ENCODE measurements around the gene ADAMTS9. TPM values are rescaled to one million over a fixed set of nuclear protein-coding genes. Genes with fewer than 3 reads are reported as not detected.

Gene ADAMTS9
- total and polyA plus RNA-seq, 10 of the 15 experiments (the other 5 are each of a cell fraction or from before 2014, with no cell fraction given) = 0.08 TPM; not detected in 9

DNA sequence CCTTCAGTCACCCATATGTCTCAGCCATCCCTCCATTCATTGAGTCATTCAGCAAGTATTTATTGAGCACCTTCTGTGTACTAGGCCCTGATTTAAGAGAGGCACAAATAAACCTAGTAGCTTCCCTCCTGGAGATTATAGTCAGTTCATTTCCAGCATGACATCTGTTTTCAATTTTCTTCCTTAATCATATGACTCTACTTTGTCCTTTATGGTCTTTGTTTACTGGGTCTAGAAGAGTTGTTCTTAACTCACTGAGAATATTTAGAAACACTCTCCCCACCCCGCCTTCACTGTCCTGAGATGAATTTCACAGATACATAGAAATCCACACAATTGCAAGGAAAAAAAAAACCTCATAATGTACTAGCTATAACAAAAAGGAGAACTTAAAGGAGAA lies 44.8 kb upstream of the ADAMTS9 start:
- TF ChIP-seq, protein P1, sequence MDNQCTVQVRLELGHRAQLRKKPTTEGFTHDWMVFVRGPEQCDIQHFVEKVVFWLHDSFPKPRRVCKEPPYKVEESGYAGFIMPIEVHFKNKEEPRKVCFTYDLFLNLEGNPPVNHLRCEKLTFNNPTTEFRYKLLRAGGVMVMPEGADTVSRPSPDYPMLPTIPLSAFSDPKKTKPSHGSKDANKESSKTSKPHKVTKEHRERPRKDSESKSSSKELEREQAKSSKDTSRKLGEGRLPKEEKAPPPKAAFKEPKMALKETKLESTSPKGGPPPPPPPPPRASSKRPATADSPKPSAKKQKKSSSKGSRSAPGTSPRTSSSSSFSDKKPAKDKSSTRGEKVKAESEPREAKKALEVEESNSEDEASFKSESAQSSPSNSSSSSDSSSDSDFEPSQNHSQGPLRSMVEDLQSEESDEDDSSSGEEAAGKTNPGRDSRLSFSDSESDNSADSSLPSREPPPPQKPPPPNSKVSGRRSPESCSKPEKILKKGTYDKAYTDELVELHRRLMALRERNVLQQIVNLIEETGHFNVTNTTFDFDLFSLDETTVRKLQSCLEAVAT (IDR thresholded peaks at IDR 0.05) = no peak
- TF ChIP-seq CHD1 (IDR thresholded peaks at IDR 0.05; ENCODE audit: low read depth, low read length) = no peak
- TF ChIP-seq NR2C1 (IDR thresholded peaks at IDR 0.05) = no peak
- no peak for TF ChIP-seq IKZF1 (conservative IDR thresholded peaks at IDR 0.05)
- TF ChIP-seq POLR2A (IDR thresholded peaks at IDR 0.05; ENCODE audit: low read depth, low read length) = no peak
- no peak for TF ChIP-seq POLR2AphosphoS2 (IDR thresholded peaks at IDR 0.05; ENCODE audit: low read depth, low read length)
- TF ChIP-seq, protein P2, sequence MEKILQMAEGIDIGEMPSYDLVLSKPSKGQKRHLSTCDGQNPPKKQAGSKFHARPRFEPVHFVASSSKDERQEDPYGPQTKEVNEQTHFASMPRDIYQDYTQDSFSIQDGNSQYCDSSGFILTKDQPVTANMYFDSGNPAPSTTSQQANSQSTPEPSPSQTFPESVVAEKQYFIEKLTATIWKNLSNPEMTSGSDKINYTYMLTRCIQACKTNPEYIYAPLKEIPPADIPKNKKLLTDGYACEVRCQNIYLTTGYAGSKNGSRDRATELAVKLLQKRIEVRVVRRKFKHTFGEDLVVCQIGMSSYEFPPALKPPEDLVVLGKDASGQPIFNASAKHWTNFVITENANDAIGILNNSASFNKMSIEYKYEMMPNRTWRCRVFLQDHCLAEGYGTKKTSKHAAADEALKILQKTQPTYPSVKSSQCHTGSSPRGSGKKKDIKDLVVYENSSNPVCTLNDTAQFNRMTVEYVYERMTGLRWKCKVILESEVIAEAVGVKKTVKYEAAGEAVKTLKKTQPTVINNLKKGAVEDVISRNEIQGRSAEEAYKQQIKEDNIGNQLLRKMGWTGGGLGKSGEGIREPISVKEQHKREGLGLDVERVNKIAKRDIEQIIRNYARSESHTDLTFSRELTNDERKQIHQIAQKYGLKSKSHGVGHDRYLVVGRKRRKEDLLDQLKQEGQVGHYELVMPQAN (conservative IDR thresholded peaks at IDR 0.05) = no peak
- TF ChIP-seq MEF2B (IDR thresholded peaks at IDR 0.05; ENCODE audit: partially characterized antibody, poor library complexity, severe bottlenecking) = no peak
- no peak for TF ChIP-seq NFYB (IDR thresholded peaks at IDR 0.05; ENCODE audit: insufficient read depth, low read depth, low read length)
- TF ChIP-seq, protein P3, sequence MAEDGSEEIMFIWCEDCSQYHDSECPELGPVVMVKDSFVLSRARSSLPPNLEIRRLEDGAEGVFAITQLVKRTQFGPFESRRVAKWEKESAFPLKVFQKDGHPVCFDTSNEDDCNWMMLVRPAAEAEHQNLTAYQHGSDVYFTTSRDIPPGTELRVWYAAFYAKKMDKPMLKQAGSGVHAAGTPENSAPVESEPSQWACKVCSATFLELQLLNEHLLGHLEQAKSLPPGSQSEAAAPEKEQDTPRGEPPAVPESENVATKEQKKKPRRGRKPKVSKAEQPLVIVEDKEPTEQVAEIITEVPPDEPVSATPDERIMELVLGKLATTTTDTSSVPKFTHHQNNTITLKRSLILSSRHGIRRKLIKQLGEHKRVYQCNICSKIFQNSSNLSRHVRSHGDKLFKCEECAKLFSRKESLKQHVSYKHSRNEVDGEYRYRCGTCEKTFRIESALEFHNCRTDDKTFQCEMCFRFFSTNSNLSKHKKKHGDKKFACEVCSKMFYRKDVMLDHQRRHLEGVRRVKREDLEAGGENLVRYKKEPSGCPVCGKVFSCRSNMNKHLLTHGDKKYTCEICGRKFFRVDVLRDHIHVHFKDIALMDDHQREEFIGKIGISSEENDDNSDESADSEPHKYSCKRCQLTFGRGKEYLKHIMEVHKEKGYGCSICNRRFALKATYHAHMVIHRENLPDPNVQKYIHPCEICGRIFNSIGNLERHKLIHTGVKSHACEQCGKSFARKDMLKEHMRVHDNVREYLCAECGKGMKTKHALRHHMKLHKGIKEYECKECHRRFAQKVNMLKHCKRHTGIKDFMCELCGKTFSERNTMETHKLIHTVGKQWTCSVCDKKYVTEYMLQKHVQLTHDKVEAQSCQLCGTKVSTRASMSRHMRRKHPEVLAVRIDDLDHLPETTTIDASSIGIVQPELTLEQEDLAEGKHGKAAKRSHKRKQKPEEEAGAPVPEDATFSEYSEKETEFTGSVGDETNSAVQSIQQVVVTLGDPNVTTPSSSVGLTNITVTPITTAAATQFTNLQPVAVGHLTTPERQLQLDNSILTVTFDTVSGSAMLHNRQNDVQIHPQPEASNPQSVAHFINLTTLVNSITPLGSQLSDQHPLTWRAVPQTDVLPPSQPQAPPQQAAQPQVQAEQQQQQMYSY (CRISPR knock-in tag; IDR thresholded peaks at IDR 0.05) = no peak
- no peak for TF ChIP-seq ZZZ3 (IDR thresholded peaks at IDR 0.05; ENCODE audit: control insufficient read depth, insufficient read length, low read depth)
- TF ChIP-seq EZH2 (IDR thresholded peaks at IDR 0.05; ENCODE audit: borderline replicate concordance, control insufficient read depth, low read depth, low read length) = no peak
- no peak for TF ChIP-seq DPF2 (IDR thresholded peaks at IDR 0.05)

More for the DNA sequence above, 44.8 kb upstream of the ADAMTS9 start:
- no peaks in the 10 kb centered on the region for H3K36me3 ChIP-seq (ENCODE audit: control insufficient read depth in 2 of 2, insufficient read depth in 2 of 2, low read length in 1 of 2)
- H3K9me3 ChIP-seq (replicated peaks; ENCODE audit: control insufficient read depth, insufficient read depth, low read length) = no peaks in the 10 kb centered on the region
- ChIA-PET POLR2A (no interaction called here), RAD21 (ENCODE audit: unreplicated experiment) (no interaction called here), CTCF (interaction anchor here (0.7 kb wide), 1 partner anchor 12 kb away, joined by 3 read pairs; no protein-coding TSS in a partner anchor), SMC1A (ENCODE audit: uncharacterized antibody, unreplicated experiment) (interaction anchor here (0.6 kb wide), 1 partner anchor 67 kb away, joined by 3 read pairs; no protein-coding TSS in a partner anchor)
- no peak overlapping the region for H3K9ac ChIP-seq (ENCODE audit: control insufficient read depth, insufficient read depth, low read length)
- H3K4me1 ChIP-seq (ENCODE audit: control insufficient read depth, insufficient read depth, low read length) = no peaks in the 10 kb centered on the region
- no peak for ATAC-seq
- intact Hi-C loops (cut with micrococcal nuclease; ENCODE audit: unreplicated experiment) (no loop called here), in situ Hi-C loops (cut with MboI) (no loop called here)
- no peak overlapping the region for H3K4me2 ChIP-seq (ENCODE audit: control insufficient read depth, insufficient read depth)
- H3K27ac ChIP-seq (ENCODE audit: control insufficient read depth, insufficient read depth) = no peak overlapping the region
- no TSS peak for BruUV-seq (replicated peaks)
- H3K27me3 ChIP-seq (replicated peaks in 1 of 2; ENCODE audit: control insufficient read depth in 2 of 2, insufficient read depth in 2 of 2, low read length in 1 of 2) = no peaks in the 10 kb centered on the region
- WGBS (ENCODE audit: insufficient coverage, insufficient replicate concordance, low lambda C conversion rate, missing lambda C conversion rate) = 0% methylated on average over 1 of the region's 1 CpG
- H3K79me2 ChIP-seq (ENCODE audit: control insufficient read depth, insufficient read depth, low read length) = no peaks in the 10 kb centered on the region
- no peaks in the 10 kb centered on the region for H4K20me1 ChIP-seq (ENCODE audit: control insufficient read depth, insufficient read depth)
- no peak for FAIRE-seq
- no peak overlapping the region for H2AFZ ChIP-seq (ENCODE audit: control insufficient read depth, low read depth, low read length)
- H3K4me3 ChIP-seq = no peak overlapping the region
- no peak for DNase-seq (ENCODE audit: low read depth, low spot score)
